ENCODE results near the gene PTK6.

PTK6 gene

GRCh38 chr20:63490416-63490815 is 46.8 kb downstream of the PTK6 start:
- DNase-seq (ENCODE audit: extremely low read depth, low read depth), result no peak
- TF ChIP-seq CTCF (IDR thresholded peaks at IDR 0.05; ENCODE audit: low read depth, low read length), result no peak

- DNase-seq (ENCODE audit: extremely low read depth, low read depth), result no peak
- TF ChIP-seq CTCF (IDR thresholded peaks at IDR 0.05; ENCODE audit: low read depth, low read length), result no peak
These were observed 48.6 kb downstream of the PTK6 start for GRCh38 chr20:63488315-63489251.

- TF ChIP-seq CTCF (IDR thresholded peaks at IDR 0.05; ENCODE audit: low read depth, low read length), result no peak
- no peak for DNase-seq (ENCODE audit: extremely low read depth, low read depth)
These were observed 49.4 kb downstream of the PTK6 start for GRCh38 chr20:63487781-63488241.

DNA sequence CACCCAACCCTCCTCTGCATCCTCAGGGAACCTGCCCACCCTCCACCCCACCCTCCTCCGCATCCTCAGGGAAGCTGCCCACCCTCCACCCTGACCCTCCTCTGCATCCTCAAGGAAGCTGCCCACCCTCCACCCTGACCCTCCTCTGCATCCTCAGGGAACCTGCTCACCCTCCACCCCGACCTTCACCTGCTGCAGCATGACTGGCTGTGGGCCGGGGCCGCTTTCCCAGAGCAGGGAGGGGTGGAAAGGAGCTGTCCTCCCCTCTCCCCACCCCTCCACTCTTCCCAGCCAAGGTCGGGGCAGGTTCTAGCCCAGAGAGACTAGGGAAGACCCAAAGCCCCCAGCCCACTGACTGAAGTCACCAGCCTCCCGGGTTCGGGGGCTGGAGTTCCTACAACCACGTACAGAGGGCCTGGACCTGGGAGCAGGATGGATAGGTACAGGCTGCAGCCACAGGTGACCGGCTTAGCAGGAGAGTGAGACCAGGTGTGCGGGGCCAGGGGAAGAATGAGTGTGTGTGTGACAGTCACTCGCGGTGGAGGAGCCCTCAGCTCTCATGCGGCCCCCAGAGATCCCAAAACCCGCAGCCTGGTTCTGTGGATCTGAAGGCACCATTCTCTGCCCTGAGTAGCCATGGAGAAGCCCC is 49.9 kb downstream of the PTK6 start:
- DNase-seq (ENCODE audit: extremely low read depth, low read depth), result no peak
- TF ChIP-seq CTCF (IDR thresholded peaks at IDR 0.05; ENCODE audit: low read depth, low read length), result no peak

GRCh38 chr20:63486300-63486855 is 50.8 kb downstream of the PTK6 start:
- DNase-seq (ENCODE audit: extremely low read depth, low read depth), result no peak
- no peak for TF ChIP-seq CTCF (IDR thresholded peaks at IDR 0.05; ENCODE audit: low read depth, low read length)

- no peak for TF ChIP-seq CTCF (IDR thresholded peaks at IDR 0.05; ENCODE audit: low read depth, low read length)
- DNase-seq (ENCODE audit: extremely low read depth, low read depth), result no peak
These were observed 52.3 kb downstream of the PTK6 start for GRCh38 chr20:63484651-63485403.

Measured in AG09319 (cell line).